WTC11 (cell line): ENCODE results near the gene ARHGAP10.

Source experiments
- PREB ChIP-seq: sonication (generic); formaldehyde crosslinking; IDR thresholded peaks from 2 replicates; pipeline ENCODE4 v1.8.1; 2022; ENCODE audit warnings: mild to moderate bottlenecking, missing genetic modification reagents, moderate library complexity, borderline replicate concordance
- ZNF263 ChIP-seq: sonication (generic); formaldehyde crosslinking; IDR thresholded peaks from 2 replicates; pipeline ENCODE4 v1.8.1; 2022; ENCODE audit warnings: low read depth, mild to moderate bottlenecking, moderate library complexity, missing genetic modification reagents
- ZNF281 ChIP-seq: sonication (generic); formaldehyde crosslinking; IDR thresholded peaks from 2 replicates; pipeline ENCODE4 v1.8.0; 2023; ENCODE audit warnings: mild to moderate bottlenecking, missing genetic modification reagents
- TF ChIP-seq, protein P1 (sequence below): sonication (generic); formaldehyde crosslinking; IDR thresholded peaks from 2 replicates; pipeline ENCODE4 v1.8.1; 2023; ENCODE audit warnings: mild to moderate bottlenecking, missing genetic modification reagents

GRCh38 chr4:148076964-148077363 is 345.1 kb downstream of the ARHGAP10 start:
- TF ChIP-seq, protein P1, sequence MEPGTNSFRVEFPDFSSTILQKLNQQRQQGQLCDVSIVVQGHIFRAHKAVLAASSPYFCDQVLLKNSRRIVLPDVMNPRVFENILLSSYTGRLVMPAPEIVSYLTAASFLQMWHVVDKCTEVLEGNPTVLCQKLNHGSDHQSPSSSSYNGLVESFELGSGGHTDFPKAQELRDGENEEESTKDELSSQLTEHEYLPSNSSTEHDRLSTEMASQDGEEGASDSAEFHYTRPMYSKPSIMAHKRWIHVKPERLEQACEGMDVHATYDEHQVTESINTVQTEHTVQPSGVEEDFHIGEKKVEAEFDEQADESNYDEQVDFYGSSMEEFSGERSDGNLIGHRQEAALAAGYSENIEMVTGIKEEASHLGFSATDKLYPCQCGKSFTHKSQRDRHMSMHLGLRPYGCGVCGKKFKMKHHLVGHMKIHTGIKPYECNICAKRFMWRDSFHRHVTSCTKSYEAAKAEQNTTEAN (CRISPR knock-in tag): no peak
- TF ChIP-seq ZNF263 (CRISPR knock-in tag) (no peak), ZNF281 (no peak), PREB (CRISPR knock-in tag) (no peak)
